Glomerular endothelial cell (primary cell): ENCODE measurements around the gene SGCD. TPM values are rescaled to one million over a fixed set of nuclear protein-coding genes. Genes with fewer than 3 reads are reported as not detected.

Experiments used
- DNase-seq: peaks from one replicate; pipeline ENCODE4 v3.0.0-alpha.2; 2011; ENCODE audit warnings: low read depth, low spot score; ENCODE audit errors: extremely low read depth
- total RNA-seq: library from RNA; depleted of rRNA; stranded (reverse); fragments of >200 nt; gene quantifications from 2 replicates; pipeline ENCODE4 v1.2.3, GENCODE V29; 2015

SGCD gene
- total RNA-seq, 1 donor from 2014 or later, result not detected

DNA sequence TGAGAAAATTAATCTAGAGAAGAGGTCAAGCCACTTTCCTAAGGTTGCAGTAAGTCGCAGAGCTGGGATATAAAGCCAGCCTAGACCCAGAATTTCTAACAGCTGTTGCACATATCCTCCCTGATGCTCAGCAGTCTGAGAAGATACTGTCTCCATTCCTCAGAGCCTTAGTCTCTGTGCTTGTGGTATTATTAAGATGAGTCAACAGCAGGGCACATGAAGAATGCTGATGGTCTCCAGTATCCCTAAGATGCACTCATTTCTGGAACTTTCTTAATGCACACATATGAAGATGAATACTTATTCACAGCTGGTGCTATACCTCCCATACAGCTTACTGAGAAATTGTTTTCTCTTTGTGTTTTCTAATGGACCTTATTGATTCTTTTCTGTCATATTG lies 32.5 kb downstream of the SGCD start:
- DNase-seq, result no peak

DNA sequence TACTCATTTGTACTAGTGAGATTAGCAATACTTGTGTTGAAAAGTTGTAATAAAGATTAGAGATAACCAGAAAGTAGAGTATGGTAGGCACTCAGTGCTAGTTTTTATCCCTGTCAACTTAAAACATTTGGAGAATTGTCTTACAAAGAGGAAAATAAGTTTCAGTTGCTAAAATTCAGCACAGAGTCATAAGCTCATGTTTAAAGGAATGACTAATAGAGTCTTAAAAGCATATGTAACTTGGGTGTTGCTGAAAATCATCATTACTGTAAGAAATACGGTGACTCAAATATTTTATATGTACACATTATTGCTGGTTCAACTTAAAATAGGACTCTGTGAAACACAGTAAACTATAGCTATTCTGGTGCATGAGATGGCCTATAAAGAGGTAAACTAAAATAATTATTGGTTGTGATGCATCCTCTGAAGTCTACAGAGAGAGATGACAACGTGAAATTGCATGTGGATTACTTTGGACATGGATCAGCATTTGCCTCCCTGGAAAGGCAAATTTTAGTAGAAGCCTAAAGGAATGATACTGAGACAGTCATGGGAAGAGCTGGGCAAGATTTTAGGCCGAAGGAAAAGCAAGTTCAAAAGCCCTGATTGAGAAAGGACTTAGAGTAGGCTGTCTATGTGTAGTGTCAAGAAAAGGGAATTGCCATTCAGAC lies 34.6 kb downstream of the SGCD start:
- DNase-seq, result no peak

DNA sequence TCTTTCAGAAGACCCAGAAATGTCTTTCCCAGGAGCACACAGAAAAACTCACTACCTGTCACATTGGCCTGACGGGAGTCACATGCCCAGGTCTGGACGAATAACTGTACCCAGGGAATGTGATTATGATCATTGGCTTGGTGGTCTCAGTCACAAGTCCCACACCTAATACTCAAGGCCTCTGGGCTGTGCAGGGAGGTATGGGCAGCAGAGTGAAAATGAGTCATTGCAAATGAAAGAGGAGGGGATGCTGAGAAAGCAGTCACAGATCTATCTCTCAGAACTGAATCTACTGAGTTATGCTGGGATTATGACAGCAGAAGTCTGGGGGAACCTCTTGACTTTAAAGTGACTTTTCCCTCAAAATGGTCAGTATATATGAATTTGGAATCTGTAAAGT lies 36.9 kb downstream of the SGCD start:
- no peak for DNase-seq

GRCh38 chr5:156366521-156366920 lies 39.6 kb downstream of the SGCD start:
- no peak for DNase-seq

- no peak for DNase-seq
Measured at GRCh38 chr5:156367597-156367996, 40.6 kb downstream of the SGCD start.

DNA sequence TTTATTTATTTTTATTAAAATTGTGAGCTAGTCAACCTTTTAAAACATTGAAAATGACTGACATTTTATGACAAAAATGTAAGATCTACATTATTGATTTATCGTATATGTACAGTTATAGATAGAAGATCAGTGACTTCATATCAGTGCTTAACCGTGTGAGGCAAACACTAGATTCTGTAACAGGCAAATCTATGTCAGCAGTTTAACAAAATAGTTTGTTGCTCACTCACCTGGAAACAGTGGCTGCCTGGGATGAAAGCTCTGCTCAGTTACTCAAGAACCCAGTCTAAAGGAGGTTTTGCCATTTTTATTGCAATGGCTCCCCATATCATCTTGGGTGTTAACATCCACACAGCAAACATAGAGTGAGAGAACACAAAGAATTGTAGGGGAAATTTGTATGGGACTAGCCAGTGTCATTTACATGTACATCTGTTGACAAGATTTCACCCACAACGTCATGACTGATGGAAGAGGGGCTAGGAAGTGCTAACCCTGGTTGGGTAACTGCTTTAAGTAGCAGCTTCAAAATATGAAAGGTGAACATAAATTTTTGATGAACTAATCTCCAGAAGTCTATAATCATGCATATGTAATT lies 49.0 kb downstream of the SGCD start:
- DNase-seq, result no peak

GRCh38 chr5:156376751-156377150 lies 49.8 kb downstream of the SGCD start:
- DNase-seq, result no peak

- no peak for DNase-seq
Measured at GRCh38 chr5:156378159-156378558, 51.2 kb downstream of the SGCD start.

DNA sequence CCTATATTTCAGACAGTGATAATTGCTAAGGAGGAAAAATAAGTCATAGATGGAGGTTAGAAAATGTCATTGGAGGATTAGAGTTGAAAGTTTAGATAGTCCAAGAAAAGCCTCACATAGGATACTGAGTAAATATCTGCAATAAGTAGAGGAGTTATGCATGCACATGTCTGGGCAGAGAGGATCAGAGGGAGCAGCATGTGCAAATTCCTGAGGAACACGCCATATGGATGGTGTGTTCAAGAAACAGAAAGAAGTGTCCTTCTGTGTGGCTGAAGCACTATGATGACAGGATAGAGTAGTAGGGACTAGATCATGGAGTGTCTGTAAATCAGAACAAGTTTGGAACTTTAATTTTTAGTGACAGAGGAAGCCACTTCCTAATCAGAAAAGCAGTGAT lies 52.2 kb downstream of the SGCD start:
- no peak for DNase-seq

- no peak for DNase-seq
Measured at GRCh38 chr5:156380848-156381247, 53.9 kb downstream of the SGCD start.

GRCh38 chr5:156383510-156384265 lies 56.7 kb downstream of the SGCD start:
- DNase-seq, result no peak

DNA sequence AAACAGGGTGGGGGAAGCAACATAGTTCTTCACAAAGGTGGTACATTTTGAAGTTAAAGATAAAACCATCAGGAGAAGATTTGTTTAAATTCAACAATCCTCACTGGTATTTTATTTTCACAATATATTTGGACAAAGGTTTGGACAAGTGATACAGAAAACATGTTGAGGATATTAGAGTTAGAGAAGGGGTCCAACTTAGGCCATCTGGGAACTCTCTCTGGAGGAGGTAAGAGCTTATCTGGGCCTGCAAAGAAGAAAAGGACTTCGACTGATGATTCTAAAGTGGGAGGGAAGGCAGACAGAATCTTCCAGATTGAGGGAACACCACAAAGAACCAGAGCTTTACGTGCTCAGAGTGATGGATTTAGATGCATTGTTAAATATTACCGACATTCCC lies 58.5 kb downstream of the SGCD start:
- DNase-seq, result no peak

GRCh38 chr5:156386976-156387375 lies 60.0 kb downstream of the SGCD start:
- no peak for DNase-seq

- DNase-seq, result no peak
Measured at GRCh38 chr5:156387391-156387790, 60.4 kb downstream of the SGCD start.

DNA sequence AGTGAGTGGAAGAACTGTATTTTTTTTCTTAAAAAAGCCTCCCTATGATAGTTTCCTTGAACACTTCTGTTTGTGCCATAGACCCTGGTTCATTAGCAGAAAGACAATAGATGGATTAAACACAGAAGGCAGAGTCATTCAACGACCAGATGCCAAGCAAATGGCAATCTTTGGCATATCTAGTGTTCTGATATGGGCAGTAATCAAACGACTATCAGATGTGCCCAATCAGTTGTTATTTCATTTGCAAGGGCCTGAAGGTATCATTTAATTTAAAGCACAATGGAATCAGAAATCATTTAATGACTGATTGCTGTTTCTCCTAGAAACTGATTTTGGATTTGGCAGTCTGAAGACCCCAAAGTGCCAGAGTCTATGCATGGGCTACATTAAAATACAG lies 61.3 kb downstream of the SGCD start:
- DNase-seq, result no peak

GRCh38 chr5:156391139-156391538 lies 64.2 kb downstream of the SGCD start:
- no peak for DNase-seq

- DNase-seq, result no peak
Measured at GRCh38 chr5:156393980-156394379, 67.0 kb downstream of the SGCD start.

DNA sequence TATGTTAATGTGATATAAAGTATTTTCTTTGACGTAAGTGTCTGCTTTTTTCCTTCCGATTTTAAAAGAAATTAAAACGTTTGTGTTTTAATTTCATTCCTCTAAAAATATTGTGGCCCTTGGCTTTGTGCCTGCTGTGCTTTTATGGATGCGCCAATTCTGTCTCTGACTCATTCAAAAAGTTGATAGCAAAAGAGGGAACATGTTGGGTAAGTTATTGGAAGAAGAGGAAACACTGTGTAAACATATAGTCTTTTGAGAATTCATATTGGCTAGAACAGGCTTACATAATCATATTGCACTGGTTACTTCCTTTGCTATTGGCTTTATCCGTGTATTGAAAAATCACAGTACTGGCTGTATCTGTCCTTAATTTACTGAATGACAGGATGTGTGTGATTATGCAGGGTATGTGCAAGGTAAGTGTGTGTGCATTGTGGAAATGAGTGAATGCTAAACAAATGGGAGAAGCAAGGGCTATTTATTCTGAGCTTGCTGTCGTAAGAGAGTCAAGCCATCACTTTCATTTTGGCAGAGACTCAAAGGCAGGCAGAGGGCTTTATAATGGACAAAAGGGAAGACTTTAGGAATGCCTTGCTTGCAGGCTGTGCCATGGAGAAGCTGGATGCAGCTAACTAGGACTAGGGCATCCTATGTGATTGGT lies 67.8 kb downstream of the SGCD start:
- no peak for DNase-seq

DNA sequence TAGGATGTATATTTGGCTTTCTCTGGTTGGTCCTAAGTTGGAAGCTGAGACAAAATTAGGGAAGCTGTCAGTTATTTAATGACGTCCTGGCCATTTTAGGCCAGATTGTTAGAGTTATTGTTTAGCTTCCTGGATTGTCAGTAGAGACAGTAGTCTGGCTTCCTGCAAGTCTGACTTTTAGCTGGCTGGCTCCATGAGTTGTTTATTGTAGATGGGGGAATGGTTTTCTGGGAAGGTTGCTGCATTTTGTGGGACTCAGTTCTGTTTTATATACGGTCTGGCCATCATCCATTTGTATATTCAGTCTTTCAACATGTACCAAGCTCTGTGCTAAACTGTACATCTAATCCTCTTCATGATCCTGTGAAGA lies 68.3 kb downstream of the SGCD start:
- no peak for DNase-seq

DNA sequence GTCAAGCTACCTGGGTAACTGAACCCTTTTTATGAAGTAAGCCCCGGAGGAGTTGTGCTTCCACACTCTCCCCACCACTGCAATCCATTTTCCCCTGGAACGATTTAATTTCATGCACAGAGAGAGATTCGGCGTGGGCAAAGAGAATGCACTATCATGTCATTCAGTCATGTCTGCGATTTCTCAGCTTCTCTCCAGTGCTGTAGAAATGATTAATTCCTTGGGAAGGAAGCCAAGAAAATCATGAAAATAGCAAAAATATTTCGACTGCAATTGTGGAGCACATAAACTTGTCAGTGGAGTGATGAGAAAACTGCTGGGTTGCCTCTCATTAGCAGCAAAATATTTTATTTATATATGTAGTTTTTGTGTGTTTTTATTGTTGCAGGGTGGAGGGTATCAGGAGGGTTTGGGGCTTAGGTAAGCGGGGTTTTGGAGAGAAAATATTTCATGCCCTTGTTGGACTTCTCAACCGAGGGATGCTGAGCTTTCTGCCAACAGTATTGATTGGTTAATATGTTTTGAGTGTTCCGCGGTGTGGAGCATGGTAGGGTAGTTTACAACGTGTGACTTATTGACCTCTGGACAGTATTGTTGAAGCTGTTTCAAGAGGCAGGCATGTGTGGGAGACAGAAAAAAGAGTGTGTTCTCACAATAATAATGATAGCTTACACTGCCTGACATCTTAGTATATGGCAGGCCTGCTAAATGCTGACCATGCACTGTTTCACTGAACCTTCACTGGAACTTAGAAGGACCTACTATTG lies 69.3 kb downstream of the SGCD start:
- DNase-seq, result no peak

DNA sequence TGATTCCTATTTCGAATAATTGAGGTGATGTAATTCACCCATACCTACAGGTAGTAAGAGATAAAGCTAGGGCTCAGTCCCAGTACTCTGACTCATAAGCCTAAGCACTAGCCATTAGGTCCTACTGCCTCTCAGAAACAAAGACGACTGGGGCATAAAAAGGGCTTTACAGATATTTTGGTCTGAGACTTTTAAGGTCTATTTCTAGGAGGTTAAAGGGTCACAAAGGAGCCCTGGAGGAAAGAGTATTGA lies 69.8 kb downstream of the SGCD start:
- DNase-seq, result no peak
